COR-L47 (cell line): ENCODE results near the gene RASSF8.

Source experiments
- DNase-seq: peaks from one replicate; lab custom pipeline; 2025; lab: John Stamatoyannopoulos, UW

Gene RASSF8

DNA sequence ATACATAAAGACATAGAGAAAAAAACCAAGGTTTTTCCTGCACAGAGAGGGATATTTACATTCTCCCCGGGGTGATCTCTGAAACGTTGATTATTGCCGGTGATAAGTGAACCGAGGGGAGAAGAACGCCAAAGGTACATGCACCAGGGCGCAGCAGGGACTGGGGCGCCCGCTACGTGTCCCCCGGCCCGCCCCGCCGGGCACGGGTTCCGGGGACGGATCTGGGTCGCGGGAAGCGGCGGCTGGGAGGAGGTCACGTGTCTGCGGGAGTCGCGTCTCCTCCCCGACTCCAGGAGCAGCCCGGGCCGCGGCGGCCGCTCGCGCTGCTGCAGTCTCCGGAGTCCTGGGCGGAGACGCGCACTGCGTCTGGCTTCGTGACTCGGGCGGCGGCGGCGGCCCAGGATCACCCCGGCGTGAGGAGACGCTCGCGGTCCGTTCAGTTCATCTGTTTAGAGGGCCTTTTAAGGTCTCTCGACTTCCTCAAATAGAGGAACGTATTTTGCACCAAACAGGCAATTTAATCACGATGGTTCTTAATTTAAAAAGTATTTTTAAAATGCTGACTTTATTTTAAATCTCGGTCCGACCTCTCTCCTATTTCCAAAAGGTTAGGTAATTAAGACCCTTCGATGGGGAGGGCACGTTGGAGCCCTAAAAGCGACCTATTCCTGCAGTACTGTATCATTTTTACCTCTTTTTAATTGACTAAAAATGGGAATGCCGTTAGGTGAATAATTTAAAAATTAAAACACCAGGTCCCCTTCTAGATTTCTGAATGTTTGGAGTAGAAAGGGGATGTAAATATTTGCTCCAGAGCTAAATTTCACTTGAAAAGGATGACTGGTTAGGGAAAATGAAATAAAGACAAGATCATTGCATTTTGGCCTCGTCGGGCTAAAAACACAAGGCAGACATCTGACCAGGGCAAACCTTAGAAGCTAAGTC, 168.1 kb downstream of the RASSF8 start:
- DNase-seq: no peak

GRCh38 chr12:26127404-26127803, 168.9 kb downstream of the RASSF8 start:
- DNase-seq: no peak

DNA sequence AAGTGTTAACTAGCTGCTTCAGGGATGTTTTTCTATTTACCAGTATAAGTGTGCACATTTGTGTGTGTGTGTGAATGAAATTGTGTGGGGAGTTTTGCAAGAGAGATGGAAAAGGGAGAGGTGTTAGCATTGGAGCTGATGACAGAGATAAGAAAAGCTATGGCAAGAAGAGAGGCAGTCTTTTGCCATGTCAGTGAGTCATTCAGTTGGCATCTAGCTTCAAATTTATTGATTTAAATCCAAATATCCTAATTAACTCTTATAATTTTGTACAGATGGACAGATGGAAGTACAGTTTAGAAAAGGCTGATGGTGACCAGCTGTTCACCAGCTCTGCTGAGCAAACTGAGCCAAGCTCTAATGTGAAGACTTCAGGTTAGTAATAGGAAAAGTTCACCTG, 169.7 kb downstream of the RASSF8 start:
- no peak for DNase-seq
